NOMO-1 (cell line): ENCODE results near the gene SOX2.
A peak's percentile ranks its signal among the peaks of the same experiment; 100 is the strongest.

Experiments
- DNase-seq, 2 experiments: peaks; one replicate each; lab custom pipeline; 2025; ENCODE audit not compliant: unreplicated experiment in 2 of 2; lab: John Stamatoyannopoulos, UW

Gene SOX2

DNA sequence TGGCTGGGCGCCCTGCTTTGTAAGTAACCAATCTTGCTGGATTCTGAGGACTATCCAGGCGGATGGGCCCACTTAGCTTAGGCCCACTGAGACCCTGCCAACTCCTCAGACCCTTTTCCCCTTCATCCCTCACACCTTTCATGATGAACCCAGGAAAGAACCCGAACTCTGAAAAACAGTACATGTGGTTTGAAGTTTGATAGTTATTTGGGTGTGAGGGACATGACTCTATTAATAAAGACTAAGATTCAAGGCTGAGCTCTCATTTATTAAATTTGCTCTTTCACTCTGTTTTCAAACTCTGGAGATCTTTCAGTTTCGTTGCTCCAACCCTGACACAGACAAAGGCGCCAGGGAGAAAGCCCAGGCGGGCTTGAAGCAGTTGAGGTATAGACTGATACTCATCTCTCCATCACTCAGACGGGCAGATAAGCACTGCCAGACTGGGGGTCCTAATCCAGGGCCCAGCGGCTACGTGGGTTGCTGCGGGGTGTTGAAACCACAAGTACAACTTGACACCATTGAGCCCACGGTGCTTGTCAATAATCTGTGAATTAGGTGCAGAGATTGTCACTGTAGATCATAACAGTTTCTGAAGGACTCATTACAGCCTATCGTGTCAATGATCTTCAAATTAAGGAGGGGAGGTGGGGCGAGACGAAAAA lies 7.2 kb upstream of the SOX2 start:
- DNase-seq: no peak

DNA sequence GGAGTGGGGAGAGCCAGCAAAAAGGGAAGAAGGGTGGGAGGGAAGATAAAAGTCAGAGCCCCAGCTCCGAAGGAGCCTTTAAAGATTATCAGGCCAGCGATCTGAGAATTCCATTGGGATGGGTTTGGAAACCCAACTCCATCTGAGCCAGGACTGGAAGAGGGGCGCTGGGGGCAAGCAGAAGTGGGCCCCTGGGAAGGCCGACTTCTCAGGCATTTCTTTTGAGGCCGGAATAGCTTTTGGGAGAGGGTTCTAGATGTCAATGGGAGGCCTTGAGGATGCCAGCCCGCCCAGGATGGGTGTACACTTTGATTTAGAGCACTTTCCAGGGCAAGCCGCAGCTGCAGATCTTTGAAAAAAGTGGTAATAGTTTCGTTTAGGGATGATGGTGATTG lies 6.6 kb upstream of the SOX2 start:
- no peak for DNase-seq

- DNase-seq: no peak
Measured at GRCh38 chr3:181707980-181708379, 3.7 kb upstream of the SOX2 start.

GRCh38 chr3:181709537-181710279 lies 2.0 kb upstream of the SOX2 start:
- peak; percentile 37 for DNase-seq

DNA sequence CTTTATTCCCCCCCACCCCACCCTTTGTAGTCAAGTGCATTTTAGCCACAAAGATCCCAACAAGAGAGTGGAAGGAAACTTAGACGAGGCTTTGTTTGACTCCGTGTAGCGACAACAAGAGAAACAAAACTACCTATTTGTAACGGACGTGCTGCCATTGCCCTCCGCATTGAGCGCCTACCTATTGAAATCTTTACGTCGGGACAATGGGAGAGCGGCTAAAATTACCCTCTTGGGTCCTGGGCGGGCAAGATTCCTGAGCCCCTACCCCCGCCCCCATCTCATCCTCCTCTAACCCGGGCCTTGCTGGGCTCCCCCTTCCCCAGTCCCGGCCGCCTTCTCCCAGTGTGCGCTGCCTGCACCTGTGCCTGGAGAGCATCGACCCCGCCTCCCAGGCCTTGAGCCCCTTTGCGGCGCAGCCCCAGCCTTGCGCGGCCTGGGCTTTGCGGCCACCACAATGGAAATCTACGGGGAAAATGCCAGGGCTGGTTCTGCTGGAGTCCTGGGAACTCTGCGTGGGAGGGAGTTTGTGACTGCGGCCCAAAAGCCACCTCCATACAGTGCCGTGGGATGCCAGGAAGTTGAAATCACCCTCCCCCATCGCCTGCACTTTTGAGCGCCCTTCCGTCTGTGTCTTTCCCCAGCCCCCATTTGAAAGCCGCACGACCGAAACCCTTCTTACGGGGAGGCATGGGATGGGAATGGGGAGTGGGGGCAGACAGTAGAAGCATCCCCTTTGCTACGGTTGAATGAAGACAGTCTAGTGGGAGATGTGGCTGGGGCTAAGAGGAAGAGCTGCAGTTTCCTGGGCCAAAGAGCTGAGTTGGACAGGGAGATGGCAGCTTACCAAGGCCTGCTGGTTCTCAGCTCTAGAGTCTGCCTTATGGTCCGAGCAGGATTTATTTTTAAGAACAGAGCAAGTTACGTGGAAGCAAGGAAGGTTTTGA lies 1.1 kb upstream of the SOX2 start:
- no peak for DNase-seq

DNA sequence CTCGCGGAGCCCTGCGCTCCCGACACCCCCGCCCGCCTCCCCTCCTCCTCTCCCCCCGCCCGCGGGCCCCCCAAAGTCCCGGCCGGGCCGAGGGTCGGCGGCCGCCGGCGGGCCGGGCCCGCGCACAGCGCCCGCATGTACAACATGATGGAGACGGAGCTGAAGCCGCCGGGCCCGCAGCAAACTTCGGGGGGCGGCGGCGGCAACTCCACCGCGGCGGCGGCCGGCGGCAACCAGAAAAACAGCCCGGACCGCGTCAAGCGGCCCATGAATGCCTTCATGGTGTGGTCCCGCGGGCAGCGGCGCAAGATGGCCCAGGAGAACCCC lies 464 bp downstream of the SOX2 start:
- no peak for DNase-seq

DNA sequence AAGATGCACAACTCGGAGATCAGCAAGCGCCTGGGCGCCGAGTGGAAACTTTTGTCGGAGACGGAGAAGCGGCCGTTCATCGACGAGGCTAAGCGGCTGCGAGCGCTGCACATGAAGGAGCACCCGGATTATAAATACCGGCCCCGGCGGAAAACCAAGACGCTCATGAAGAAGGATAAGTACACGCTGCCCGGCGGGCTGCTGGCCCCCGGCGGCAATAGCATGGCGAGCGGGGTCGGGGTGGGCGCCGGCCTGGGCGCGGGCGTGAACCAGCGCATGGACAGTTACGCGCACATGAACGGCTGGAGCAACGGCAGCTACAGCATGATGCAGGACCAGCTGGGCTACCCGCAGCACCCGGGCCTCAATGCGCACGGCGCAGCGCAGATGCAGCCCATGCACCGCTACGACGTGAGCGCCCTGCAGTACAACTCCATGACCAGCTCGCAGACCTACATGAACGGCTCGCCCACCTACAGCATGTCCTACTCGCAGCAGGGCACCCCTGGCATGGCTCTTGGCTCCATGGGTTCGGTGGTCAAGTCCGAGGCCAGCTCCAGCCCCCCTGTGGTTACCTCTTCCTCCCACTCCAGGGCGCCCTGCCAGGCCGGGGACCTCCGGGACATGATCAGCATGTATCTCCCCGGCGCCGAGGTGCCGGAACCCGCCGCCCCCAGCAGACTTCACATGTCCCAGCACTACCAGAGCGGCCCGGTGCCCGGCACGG lies 991 bp downstream of the SOX2 start:
- no peak for DNase-seq

DNA sequence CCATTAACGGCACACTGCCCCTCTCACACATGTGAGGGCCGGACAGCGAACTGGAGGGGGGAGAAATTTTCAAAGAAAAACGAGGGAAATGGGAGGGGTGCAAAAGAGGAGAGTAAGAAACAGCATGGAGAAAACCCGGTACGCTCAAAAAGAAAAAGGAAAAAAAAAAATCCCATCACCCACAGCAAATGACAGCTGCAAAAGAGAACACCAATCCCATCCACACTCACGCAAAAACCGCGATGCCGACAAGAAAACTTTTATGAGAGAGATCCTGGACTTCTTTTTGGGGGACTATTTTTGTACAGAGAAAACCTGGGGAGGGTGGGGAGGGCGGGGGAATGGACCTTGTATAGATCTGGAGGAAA lies 1.5 kb downstream of the SOX2 start:
- no peak for DNase-seq

GRCh38 chr3:181713676-181714612 lies 2.2 kb downstream of the SOX2 start:
- DNase-seq: no peak

GRCh38 chr3:181715571-181716340 lies 4.0 kb downstream of the SOX2 start:
- no peak for DNase-seq

GRCh38 chr3:181716966-181717365 lies 5.2 kb downstream of the SOX2 start:
- no peak for DNase-seq

- DNase-seq: no peak
Measured at GRCh38 chr3:181717549-181718171, 5.9 kb downstream of the SOX2 start.

DNA sequence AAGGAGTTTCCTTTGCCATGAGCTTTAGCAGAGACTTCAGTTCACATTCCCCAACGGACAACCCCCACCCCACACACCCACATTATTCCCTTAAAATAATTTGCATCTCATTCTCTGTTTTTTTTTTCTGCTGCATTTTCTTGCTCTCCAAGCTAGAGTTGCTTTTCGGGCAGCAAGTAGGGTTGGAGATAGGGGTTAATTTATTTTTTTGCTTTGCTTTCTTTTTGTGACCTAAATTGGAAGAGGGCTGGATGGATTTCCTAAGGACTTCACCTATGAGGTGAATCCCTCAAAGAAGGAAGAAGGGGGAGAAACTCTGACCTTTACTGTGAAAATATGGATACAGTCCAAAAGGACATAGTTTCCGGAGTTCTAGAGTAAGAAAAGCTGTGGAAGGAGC lies 6.6 kb downstream of the SOX2 start:
- DNase-seq: no peak

GRCh38 chr3:181718987-181719911 lies 7.5 kb downstream of the SOX2 start:
- DNase-seq: no peak

DNA sequence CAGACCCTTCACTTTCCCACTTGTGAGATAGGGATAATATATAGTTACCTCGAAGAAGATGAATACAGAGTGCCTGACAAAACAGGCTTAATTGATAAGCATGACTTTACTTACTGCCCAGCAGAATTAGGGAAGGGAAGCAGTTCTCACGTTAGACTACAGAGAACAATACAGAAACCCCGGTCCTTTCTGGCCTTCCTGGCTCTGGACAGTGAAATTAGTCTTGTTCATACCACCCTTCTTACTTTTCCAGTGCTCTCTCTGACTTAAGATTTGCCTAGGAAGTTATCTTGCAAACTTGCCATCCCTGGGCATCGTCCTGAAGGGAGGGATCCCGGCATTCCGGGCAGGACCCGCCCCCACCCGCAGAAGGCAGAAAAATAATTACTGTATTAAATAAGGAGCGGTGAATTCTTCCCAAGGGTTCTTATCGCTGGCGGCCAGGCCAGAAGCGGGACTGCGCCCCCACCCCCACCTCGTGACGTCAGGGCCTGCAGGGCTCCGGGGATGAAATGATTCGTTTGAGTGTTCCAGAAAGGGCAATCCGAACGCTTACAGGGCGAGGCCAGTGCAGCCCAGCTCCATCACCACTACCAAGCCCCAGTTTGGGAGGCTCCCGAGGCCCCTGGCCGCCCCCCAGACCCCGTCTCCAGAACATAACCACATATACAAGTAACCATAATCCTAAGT lies 8.4 kb downstream of the SOX2 start:
- DNase-seq: no peak

- no peak for DNase-seq
Measured at GRCh38 chr3:181721046-181721875, 9.5 kb downstream of the SOX2 start.
